B cell (primary cell): Measurements from ENCODE around the gene TLX3. TPM values are rescaled to one million over a fixed set of nuclear protein-coding genes. Genes with fewer than 3 reads are reported as not detected.

Experiments used
- ATAC-seq: fragments of 200-7000 bp; cut with Tn5 transposase; one replicate; pipeline ENCODE4 v1.10.0; 2021; ENCODE audit warnings: low read depth, mild to moderate bottlenecking, moderate number of reproducible peaks, moderate library complexity
- CTCF ChIA-PET: fragments of 350-600 bp; sonication (Branson Sonifier 250); formaldehyde crosslinking; loops from one replicate; lab custom pipeline; 2021; ENCODE audit warnings: antibody characterized with exemption, inconsistent platforms; lab: Charles Lee
- POLR2A ChIA-PET: fragments of 350-600 bp; sonication (Branson Sonifier 250); formaldehyde crosslinking; loops from one replicate; lab custom pipeline; 2021; ENCODE audit warnings: antibody characterized with exemption; lab: Charles Lee
- DNase-seq: peaks from one replicate; pipeline ENCODE4 v3.0.0; 2013
- H2AFZ ChIP-seq: 2 replicates; pipeline ENCODE4 v1.6.1; 2012; ENCODE audit warnings: mild to moderate bottlenecking, low read depth, low read length; ENCODE audit not compliant: insufficient read depth, poor library complexity, severe bottlenecking
- H3K27ac ChIP-seq, 2 donors: 1 replicate in 1 of 2; 2 replicates in 1 of 2; pipeline ENCODE4 v1.5.1; 2012 to 2013; ENCODE audit warnings: low read length in 2 of 2, mild to moderate bottlenecking in 2 of 2, moderate library complexity in 1 of 2
- H3K27me3 ChIP-seq, 4 experiments: fragments of 200-600 bp in 1 of 4; sonication (generic) in 1 of 4; replicated peaks in 1 of 4; 1 replicate in 2 of 4; 2 replicates in 2 of 4; pipeline versions ENCODE4 v1.6.1 to v1.7.0; 2013 to 2016; ENCODE audit warnings: low read length in 3 of 4, mild to moderate bottlenecking in 2 of 4, mixed read lengths in 1 of 4, moderate library complexity in 1 of 4; ENCODE audit not compliant: insufficient read depth in 4 of 4, control insufficient read depth in 3 of 4; ENCODE audit errors: control extremely low read depth in 1 of 4
- H3K36me3 ChIP-seq, 2 experiments: replicated peaks in 1 of 2; 1 replicate in 1 of 2; 2 replicates in 1 of 2; pipeline versions ENCODE4 v1.6.1 to v1.7.1; 2013; ENCODE audit warnings: low read length in 1 of 2; ENCODE audit not compliant: insufficient read depth in 2 of 2, control insufficient read depth in 1 of 2; ENCODE audit errors: control extremely low read depth in 1 of 2, extremely low read depth in 1 of 2
- H3K4me1 ChIP-seq, 2 donors: fragments of 200-600 bp in 1 of 2; sonication (generic) in 1 of 2; 1 replicate in 1 of 2; 2 replicates in 1 of 2; pipeline versions ENCODE4 v1.5.1 to v1.6.1; 2013 to 2017; ENCODE audit warnings: low read length in 2 of 2; ENCODE audit not compliant: control insufficient read depth in 2 of 2, insufficient read depth in 2 of 2
- H3K4me2 ChIP-seq: replicated peaks from 2 replicates; pipeline ENCODE3; 2012; ENCODE audit warnings: mild to moderate bottlenecking, low read depth, low read length; ENCODE audit not compliant: poor library complexity, severe bottlenecking
- H3K4me3 ChIP-seq, 5 experiments: fragments of 200-600 bp in 1 of 5; sonication (generic) in 1 of 5; 1 replicate in 3 of 5; 2 replicates in 2 of 5; pipeline versions ENCODE4 v1.5.1 to v1.7.0; 2011 to 2016; ENCODE audit warnings: low read length in 4 of 5, mild to moderate bottlenecking in 4 of 5, low read depth in 2 of 5, control low read depth in 1 of 5, moderate library complexity in 1 of 5; ENCODE audit not compliant: insufficient read depth in 1 of 5; ENCODE audit errors: control extremely low read depth in 1 of 5, extremely low read depth in 1 of 5
- H3K79me2 ChIP-seq: fragments of 200-600 bp; sonication (generic); one replicate; pipeline ENCODE4 v1.6.0; 2016; ENCODE audit warnings: low read length; ENCODE audit not compliant: control insufficient read depth, insufficient read depth
- H3K9ac ChIP-seq: fragments of 200-600 bp; sonication (generic); 2 replicates; pipeline ENCODE4 v1.6.1; 2017; ENCODE audit warnings: mild to moderate bottlenecking, low read length, moderate library complexity
- H3K9me3 ChIP-seq, 3 donors: one replicate each; pipeline versions ENCODE4 v1.6.1 to v1.7.1; 2013; ENCODE audit warnings: low read length in 2 of 3; ENCODE audit not compliant: control insufficient read depth in 2 of 3, insufficient read depth in 1 of 3; ENCODE audit errors: control extremely low read depth in 1 of 3
- H4K20me1 ChIP-seq: 2 replicates; pipeline ENCODE4 v1.6.0; 2012; ENCODE audit warnings: mild to moderate bottlenecking, low read length; ENCODE audit not compliant: insufficient read depth, control insufficient read depth, poor library complexity, severe bottlenecking
- H3K27ac Mint-ChIP-seq: one replicate; pipeline ENCODE4 v1.8.0; 2021; ENCODE audit warnings: mixed read lengths
- H3K27me3 Mint-ChIP-seq: one replicate; pipeline ENCODE4 v1.8.0; 2021; ENCODE audit warnings: mixed read lengths
- H3K4me1 Mint-ChIP-seq: one replicate; pipeline ENCODE4 v1.8.0; 2021; ENCODE audit warnings: mixed read lengths
- H3K4me3 Mint-ChIP-seq: one replicate; pipeline ENCODE4 v1.8.0; 2021; ENCODE audit warnings: mixed read lengths
- H3K9me3 Mint-ChIP-seq: one replicate; pipeline ENCODE4 v1.8.0; 2022; ENCODE audit warnings: mixed read lengths; ENCODE audit not compliant: insufficient read depth
- EZH2 ChIP-seq: IDR thresholded peaks from 2 replicates; pipeline ENCODE4 v1.6.1; 2012; ENCODE audit warnings: borderline replicate concordance, low read depth, mild to moderate bottlenecking, moderate library complexity, low read length; ENCODE audit not compliant: insufficient read depth, poor library complexity, severe bottlenecking
- WGBS: methylation state at CpG from one replicate; pipeline ENCODE4 v1.1.5; 2013; ENCODE audit warnings: missing lambda C conversion rate; ENCODE audit not compliant: insufficient coverage; 5-methylcytosine and 5-hydroxymethylcytosine counted together
- intact Hi-C: fragments of 100-400 bp; cut with micrococcal nuclease; formaldehyde crosslinking; loops from one replicate; pipeline ENCODE4 v1.10.0; 2022
- polyA plus RNA-seq: library from polyadenylated mRNA; depleted of rRNA; stranded (reverse); fragments of >200 nt; gene quantifications from 2 replicates; pipeline ENCODE4 v1.2.3, GENCODE V29; 2012
- total RNA-seq, 2 donors: library from RNA; stranded (reverse); fragments of 120-200 nt in 1 of 2; gene quantifications; 1 replicate in 1 of 2; 2 replicates in 1 of 2; pipeline versions ENCODE4 v1.2.3 to v1.2.4, GENCODE V29; 2013 to 2022
- TF ChIP-seq, protein P1 (sequence below): fragments of 200-600 bp; IDR thresholded peaks from one replicate; pipeline ENCODE4 v1.8.0; 2022; ENCODE audit warnings: antibody characterized with exemption, mild to moderate bottlenecking

TLX3 gene
- total and polyA plus RNA-seq, 2 donors (not counting 1 experiment from before 2014, with no cell fraction given): not detected

DNA sequence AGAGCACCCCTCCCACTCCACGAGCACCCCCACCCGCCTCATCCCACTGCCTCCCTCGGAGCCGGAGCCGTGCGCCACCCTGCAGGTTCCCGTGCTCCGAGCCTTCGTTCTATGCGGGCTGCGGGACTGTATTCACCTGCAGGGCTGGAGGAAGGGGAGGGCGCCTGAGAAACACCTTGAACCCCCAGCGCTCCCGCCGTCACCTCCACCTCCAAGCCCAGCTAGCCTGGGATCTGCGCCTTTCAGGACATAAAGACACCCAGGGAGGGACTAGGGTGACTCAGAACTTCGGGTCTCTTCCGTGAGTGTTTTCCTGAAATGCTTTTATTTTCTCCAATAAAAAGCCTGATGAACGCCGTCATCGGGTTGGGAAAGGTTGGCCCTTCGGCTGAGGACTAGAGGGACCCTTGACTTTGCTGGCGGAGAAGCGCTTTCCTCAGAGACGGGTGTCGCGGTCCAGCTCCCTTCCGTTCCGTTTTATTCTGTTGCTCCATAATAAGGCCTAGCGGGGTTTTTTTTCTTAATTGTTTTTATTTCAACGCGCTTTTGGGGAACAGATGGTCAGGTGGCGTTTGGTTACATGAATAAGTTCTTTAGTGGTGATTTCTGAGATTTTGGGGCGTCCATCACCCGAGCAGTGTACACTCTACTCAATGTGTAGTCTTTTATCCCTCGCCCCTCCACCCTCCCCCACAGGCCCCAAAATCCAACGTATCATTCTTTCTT lies 4.6 kb downstream of the TLX3 start:
- TF ChIP-seq EZH2: no peak
- TF ChIP-seq, protein P1, sequence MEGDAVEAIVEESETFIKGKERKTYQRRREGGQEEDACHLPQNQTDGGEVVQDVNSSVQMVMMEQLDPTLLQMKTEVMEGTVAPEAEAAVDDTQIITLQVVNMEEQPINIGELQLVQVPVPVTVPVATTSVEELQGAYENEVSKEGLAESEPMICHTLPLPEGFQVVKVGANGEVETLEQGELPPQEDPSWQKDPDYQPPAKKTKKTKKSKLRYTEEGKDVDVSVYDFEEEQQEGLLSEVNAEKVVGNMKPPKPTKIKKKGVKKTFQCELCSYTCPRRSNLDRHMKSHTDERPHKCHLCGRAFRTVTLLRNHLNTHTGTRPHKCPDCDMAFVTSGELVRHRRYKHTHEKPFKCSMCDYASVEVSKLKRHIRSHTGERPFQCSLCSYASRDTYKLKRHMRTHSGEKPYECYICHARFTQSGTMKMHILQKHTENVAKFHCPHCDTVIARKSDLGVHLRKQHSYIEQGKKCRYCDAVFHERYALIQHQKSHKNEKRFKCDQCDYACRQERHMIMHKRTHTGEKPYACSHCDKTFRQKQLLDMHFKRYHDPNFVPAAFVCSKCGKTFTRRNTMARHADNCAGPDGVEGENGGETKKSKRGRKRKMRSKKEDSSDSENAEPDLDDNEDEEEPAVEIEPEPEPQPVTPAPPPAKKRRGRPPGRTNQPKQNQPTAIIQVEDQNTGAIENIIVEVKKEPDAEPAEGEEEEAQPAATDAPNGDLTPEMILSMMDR: no peak
- WGBS: 15% methylated on average over 27 of the region's 37 CpGs
- intact Hi-C loops: no loop called here
- H3K9ac ChIP-seq: no peak overlapping the region
- H3K9me3 ChIP-seq: peaks cover 0 to 66% (median 0%) of the 10 kb centered on the region in 3 donors
- peaks cover 19% of the 10 kb centered on the region for H3K4me1 Mint-ChIP-seq
- POLR2A ChIA-PET: no interaction called here
- H3K79me2 ChIP-seq: no peaks in the 10 kb centered on the region
- no peak overlapping the region for H3K27ac ChIP-seq
- peaks cover 17 to 20% of the 10 kb centered on the region in 2 donors for H3K4me1 ChIP-seq
- no peaks in the 10 kb centered on the region for H3K36me3 ChIP-seq
- no peak overlapping the region for H3K27ac Mint-ChIP-seq
- peak overlapping the region; percentile 7 for H3K4me3 Mint-ChIP-seq
- CTCF ChIA-PET: no interaction called here
- ATAC-seq: no peak
- no peaks in the 10 kb centered on the region for H3K9me3 Mint-ChIP-seq
- H3K27me3 ChIP-seq: peaks cover 0 to 82% (median 43%) of the 10 kb centered on the region in 4 experiments
- no peaks in the 10 kb centered on the region for H4K20me1 ChIP-seq
- H3K4me2 ChIP-seq: peak overlapping the region; percentile 61
- peaks cover 52% of the 10 kb centered on the region for H3K27me3 Mint-ChIP-seq
- peak overlapping the region; percentile 56 for H2AFZ ChIP-seq
- peak; percentile 7 for DNase-seq
- no peak overlapping the region for H3K4me3 ChIP-seq

DNA sequence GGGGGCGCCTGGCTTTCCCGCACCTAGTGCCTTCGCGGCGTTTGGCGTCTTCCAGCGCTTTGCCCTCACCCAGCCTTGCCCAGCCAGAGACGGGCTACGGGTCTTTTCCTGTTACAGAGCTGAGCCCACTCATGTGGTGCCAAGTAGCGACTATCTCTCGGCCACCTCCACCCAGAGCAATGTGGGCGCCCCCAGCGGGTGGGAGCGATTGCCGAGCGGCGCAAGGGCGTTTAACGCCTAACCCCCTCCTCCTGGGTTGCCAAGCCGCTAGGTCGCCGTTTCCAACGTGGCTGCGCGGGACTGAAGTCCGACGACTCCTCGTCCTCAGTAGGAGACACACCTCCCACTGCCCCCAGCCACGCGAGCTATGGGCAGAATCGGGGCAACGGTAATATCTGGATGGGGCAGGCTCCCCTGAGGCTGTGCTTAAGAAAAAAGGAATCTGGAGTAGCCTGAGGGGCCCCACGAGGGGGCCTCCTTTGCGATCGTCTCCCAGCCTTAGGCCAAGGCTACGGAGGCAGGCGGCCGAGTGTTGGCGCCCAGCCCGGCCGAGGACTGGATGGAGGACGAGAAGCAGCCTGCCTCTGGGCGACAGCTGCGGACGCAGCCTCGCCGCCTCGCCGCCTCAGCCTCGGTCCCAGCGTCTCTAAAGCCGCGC lies 5.8 kb downstream of the TLX3 start:
- Mint-ChIP-seq H3K9me3 (no peaks in the 10 kb centered on the region), H3K27ac (no peak overlapping the region), H3K4me3 (no peak overlapping the region), H3K4me1 (peaks cover 19% of the 10 kb centered on the region), H3K27me3 (peaks cover 58% of the 10 kb centered on the region)
- peaks cover 17 to 20% of the 10 kb centered on the region in 2 donors for H3K4me1 ChIP-seq
- no peaks in the 10 kb centered on the region for H3K36me3 ChIP-seq
- H3K27ac ChIP-seq: no peak overlapping the region
- WGBS: 9% methylated on average over 51 of the region's 53 CpGs
- peaks cover 0 to 56% (median 0%) of the 10 kb centered on the region in 3 donors for H3K9me3 ChIP-seq
- H4K20me1 ChIP-seq: no peaks in the 10 kb centered on the region
- H3K9ac ChIP-seq: no peak overlapping the region
- ATAC-seq (no peak), DNase-seq (peak; percentile 10)
- no peak overlapping the region for H3K4me2 ChIP-seq
- no peak for TF ChIP-seq EZH2
- TF ChIP-seq, protein P1: no peak
- H3K4me3 ChIP-seq: no peak overlapping the region
- intact Hi-C loops: no loop called here
- peaks cover 0 to 84% (median 39%) of the 10 kb centered on the region in 4 experiments for H3K27me3 ChIP-seq
- no peaks in the 10 kb centered on the region for H3K79me2 ChIP-seq
- no peak overlapping the region for H2AFZ ChIP-seq
- ChIA-PET POLR2A (no interaction called here), CTCF (no interaction called here)
